IPS DF 4.7 (cell line): ENCODE results near the gene XIAP.
"Not testable (repeated sequence)": the region's sequence is repeated elsewhere in the genome, so short reads cannot be mapped to it uniquely, and the experiment has no call there.

ENCODE experiments used
- DNase-seq: peaks from one replicate; pipeline ENCODE4 v3.0.0-alpha.2; 2013; ENCODE audit warnings: low spot score; ENCODE audit errors: extremely low read depth

Gene XIAP

DNA sequence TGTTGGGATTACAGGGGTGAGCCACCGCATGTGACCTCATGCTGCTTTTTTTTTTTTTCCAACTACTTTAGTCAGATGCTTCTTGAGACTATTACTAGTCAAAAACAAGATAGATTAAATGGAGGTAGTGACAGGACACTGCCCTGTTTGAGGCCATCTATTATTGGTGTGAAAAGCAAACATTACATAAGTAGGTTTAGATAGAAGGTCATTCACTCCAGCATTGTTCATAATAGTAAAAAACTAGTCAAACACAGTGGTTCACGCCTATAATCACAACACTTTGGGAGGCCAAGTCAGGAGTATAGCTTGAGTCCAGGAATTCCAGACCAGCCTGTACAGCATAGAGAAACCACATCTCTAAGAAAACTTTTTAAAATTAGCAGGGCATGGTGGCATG lies 16.3 kb downstream of the XIAP start:
- DNase-seq, result no peak

DNA sequence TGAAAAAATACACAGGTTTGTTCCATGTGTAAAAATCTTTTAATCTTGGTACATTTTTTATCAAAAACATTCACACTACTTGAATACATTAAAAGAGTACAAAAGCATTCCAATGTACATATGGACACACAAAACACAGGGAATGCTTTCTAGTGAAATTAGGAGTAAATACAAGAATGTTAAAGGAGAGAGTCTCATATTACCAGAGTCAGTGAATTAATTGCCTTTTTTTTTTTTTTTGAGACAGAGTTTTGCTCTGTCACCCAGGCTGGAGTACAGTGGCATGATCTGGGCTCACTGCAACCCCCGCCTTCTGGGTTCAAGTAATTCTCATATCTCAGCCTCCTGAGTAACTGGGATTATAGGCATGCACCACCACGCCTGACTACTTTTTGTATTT lies 17.0 kb downstream of the XIAP start:
- no peak for DNase-seq

DNA sequence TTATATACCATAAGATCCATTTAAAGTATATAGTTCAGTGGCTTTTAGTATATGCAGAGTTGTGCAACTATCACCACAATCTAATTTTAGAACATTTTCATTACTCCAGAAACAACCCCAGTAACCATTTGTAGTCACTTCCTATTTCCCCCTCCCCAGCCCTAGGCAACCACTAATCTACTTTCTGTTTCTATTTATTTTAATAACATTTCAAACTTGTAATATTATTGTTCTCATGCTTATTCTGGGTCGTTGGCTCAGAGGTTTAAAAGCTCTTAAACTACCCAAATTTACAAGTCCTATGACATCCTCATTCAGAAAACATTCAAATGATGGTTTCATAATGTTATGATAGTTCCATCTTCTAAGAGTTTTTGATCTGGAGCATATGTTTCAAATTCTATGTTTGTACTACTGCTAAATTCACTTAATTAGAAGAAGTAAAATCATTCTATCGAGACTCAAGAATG lies 18.4 kb downstream of the XIAP start:
- no peak for DNase-seq

DNA sequence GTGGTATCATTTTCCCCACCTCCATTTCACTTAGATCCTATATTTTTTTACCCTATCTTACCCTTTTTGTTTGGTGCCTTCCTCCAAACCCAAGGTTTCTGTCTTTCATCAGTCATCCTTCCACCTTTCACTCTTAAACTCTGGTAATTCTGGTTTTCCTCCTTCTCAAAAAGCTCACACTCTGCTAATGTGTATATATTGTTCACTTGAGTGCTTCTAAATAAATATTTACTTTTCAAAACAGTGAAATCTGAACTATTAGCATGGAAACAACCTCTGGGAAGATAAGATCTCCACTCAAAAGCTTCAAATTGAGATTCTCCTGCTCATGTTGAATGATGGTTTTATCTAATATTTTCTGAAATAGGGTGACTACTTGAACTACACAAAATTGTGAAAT lies 21.5 kb downstream of the XIAP start:
- no peak for DNase-seq

DNA sequence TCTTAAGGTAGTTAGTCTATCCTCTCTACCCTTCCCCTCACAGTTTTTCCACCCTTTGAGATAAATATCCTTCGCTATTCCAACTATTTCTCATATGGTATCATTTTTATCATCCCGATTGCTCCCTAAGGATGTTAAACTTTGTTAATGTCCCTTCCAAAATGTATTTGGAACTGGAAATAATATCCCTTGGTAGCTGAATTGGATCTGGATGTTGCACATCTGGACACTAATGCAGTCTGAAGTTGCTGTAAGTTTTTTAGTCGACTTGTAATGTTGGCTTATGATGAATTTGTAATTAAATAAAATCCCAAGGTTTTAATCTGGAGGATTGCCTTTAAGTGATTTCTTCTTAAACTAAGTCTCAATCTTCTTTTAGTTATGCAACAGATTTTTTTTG lies 22.5 kb downstream of the XIAP start:
- DNase-seq, result no peak

DNA sequence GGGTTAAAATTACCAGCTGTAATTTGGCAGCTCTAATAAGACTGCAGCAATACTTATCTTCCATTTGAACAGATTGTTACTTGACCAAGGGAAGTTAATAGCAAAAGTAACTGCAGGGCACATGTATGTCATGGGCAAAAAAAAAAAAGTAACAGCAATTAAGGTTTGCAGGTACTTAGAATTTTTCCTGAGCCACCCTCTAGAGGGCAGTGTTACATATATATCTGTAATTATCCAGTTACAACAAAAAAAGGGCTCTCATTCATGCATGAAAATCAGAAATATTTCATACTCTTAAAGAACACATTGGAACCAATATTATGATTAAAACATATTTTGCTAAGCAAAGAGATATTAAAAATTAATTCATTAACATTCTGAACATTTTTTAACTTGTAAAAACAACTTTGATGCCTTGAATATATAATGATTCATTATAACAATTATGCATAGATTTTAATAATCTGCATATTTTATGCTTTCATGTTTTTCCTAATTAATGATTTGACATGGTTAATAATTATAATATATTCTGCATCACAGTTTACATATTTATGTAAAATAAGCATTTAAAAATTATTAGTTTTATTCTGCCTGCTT lies 25.1 kb downstream of the XIAP start:
- DNase-seq, result no peak

DNA sequence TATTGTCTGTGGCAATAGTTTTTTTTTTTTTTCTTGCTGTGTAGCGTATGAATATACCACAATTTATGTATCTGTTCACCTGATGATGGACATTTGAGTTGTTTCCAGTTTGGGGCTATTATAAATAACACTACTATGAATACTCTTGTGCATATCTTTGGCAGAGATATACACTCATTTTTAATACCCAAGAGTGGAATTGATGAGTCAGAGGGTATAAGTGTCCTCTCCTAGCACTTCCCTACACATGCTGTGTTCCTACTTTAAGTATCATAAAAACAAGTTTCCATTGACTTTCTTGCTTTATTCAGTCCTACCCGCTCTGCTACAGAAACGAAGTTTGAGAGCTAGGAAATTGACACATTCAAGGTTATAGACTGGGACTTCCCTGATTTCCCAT lies 39.8 kb downstream of the XIAP start:
- no peak for DNase-seq

DNA sequence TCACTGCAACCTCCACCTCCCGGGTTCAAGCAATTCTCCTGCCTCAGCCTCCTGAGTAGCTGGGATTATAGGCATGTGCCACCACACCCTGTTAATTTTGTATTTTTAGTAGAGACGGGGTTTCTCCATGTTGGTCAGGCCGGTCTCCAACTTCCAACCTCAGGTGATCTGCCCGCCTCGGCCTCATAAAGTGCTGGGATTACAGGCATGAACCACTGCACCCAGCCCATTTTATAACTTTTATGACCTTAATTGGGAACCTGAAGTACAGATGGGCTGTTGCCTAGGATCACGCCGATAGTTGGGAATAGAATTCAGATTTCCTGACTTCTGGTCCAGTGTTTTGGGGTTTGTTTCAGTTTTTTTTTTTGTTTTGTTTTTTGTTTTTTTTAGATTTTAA lies 43.4 kb downstream of the XIAP start:
- DNase-seq, result not testable (repeated sequence)

DNA sequence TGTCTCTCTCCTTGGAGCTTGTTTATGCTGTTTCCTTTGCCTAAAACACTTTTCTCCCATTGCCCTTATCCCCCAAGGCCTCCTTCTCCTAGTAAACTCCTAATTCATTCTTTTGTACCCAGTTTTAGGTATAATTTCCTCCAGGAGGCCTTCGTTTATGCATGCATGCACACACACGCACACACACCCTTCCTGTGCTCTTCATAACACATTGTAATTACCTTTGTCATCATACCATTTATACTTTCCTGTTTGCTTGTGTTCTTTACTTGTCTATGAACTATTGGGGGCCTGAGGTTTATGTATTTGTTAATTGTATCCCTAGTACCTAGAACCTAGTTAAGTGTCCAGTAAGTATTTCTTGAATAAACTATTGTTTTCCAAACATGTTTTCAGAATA lies 45.5 kb downstream of the XIAP start:
- DNase-seq, result no peak

DNA sequence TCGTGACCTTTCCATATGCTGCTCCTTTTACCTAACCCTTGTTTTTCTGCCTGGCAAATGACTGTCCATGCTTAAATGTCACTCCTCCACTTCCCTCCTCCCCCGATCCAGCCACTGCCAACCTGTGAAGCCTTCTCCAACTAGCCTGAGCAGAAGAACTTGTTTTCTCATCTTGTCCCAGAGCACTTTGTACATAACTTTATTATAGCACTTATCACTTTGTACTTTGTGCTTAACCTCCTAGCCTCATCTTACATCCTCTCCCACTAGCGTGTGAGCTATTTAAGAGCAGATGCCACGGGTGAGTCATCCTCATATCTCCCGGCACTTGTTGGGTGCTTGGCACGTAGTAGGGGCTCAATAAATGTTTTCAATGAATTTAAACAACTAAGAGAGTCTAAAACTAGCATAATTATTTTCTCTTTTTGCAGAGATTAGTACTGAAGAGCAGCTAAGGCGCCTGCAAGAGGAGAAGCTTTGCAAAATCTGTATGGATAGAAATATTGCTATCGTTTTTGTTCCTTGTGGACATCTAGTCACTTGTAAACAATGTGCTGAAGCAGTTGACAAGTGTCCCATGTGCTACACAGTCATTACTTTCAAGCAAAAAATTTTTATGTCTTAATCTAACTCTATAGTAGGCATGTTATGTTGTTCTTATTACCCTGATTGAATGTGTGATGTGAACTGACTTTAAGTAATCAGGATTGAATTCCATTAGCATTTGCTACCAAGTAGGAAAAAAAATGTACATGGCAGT lies 46.9 kb downstream of the XIAP start:
- no peak for DNase-seq

DNA sequence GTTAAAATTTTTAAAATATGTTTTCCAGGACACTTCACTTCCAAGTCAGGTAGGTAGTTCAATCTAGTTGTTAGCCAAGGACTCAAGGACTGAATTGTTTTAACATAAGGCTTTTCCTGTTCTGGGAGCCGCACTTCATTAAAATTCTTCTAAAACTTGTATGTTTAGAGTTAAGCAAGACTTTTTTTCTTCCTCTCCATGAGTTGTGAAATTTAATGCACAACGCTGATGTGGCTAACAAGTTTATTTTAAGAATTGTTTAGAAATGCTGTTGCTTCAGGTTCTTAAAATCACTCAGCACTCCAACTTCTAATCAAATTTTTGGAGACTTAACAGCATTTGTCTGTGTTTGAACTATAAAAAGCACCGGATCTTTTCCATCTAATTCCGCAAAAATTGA lies 49.7 kb downstream of the XIAP start:
- no peak for DNase-seq

DNA sequence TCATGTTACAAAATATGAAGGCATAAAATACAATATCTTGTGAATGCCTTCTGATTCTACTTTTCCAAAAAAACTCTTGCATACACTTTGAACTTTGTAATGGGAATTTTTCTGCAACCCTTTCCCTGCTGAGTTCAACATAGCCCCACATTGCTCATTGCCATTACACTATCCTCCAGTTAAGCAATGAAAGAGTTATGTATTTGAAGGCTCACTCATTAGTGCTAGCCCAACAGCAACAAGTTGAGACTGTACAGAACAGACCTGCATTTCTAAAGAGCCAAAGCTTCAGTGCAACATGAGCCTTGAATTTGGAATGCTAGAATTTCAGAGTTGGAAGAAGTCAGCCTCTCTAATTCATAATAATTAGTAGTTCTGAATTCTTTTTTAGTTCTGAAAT lies 57.2 kb downstream of the XIAP start:
- DNase-seq, result no peak

DNA sequence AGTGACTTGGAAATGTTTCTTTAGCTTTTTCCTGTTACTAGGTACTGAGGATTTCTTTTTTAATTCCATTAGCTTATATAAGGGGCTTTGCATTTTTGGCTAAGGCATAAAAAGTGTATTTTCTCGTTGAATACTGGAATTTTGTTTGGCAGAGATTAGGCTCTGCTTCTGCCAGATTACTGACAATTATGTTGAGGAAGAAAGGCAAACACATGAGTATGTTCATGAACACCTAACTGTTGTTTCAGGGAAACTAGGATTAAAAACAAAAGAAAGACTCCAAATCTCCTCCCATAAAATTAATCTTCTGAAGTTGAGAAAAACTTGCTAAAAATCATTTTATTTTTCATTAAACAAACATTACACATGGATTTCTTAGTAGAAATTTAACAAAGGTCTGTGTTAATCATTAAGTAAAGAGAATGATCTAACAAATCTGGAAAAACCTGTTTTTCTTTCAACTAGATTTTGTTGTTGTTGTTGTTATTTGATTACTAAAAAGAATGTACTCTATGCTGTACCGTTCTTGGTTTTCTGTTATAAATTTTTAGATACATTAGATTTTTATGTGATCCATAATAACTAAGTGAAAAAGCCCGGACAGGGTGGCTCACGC lies 58.4 kb downstream of the XIAP start:
- no peak for DNase-seq

DNA sequence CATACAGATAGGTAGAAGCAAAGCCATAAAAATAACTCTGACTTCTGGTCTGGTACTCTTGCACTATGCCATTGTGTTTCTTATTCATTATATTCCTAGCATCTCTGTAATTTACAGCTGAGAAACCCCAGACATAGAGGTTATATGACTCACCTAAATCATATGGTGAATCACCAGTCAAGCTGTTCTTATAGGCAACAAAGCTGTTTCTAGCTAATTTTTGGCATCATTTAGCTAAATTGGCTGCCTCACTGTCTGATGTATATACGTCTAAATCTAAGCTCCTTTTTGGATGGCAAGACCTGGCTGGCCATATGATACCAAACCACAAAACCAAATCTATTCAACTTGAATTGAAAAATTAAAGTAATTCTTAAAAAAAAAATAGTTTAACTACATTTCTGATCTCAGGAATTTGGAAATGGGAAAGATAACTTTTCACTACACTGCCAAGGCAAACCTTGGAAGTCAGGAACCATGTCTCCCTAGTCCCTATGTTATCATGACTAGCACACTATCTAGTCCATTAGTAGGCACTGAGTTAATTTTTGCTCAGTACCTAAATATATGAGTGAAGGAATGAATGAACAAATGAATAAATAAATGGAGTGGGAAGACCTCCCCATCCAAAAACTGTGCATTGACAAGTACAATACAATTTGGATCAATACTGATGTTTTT lies 60.4 kb downstream of the XIAP start:
- DNase-seq, result no peak

DNA sequence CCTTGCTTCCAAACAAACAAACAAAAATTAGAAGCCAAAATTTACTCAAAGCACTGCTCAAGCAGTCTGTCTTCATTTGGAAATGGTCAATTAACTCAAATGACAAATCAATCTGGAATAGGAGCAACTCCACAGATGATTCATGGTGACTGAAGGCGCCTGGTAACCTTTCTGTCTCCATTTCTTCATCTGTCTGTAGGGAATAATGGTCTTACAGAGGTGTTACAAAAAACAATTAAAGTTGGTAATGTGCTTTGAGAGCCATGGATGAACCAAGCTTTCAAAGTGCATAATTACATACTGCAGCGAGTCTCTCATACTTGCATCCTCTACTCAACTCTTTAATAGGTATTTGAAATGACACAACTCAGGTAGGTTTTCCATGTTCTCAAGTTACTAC lies 63.4 kb downstream of the XIAP start:
- DNase-seq, result no peak

DNA sequence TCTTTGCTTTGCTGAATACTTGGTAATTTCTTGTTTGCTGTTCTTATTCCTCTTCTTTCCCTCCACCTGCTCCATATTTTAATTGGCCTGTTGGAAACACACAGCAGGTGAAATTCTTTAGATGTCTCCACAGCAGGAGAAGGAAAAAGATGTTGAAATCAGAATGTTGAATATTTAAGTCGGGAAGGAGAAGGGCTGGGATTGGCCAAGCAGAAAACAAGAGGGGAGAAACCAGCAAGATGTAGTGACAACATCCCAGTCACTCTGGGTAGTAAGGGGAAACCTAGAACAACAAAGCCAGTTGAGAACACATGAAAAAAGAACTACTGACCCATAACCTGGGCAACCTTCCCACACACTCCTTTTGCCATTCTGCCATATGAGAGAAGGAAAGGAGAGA lies 64.3 kb downstream of the XIAP start:
- peak; percentile 62 for DNase-seq

DNA sequence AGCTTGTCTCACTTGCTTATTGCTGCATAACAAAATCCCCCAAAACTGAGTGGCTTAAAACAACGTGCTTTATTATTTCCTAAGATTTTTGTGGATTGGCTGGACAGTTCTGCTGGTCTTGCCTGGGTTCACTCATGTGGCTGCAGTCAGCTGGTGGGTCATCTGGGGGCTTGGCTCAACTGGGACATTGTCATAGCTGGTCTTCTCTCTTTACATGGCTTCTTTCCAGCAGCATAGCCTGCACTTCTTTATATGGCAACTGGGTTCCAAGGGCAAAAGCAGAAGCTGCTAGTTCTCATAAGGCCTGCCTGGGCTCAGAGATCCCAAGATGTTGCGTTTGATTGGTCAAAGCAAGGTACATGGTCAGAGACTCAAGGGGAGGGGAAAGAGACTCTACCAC lies 68.0 kb downstream of the XIAP start:
- DNase-seq, result no peak

DNA sequence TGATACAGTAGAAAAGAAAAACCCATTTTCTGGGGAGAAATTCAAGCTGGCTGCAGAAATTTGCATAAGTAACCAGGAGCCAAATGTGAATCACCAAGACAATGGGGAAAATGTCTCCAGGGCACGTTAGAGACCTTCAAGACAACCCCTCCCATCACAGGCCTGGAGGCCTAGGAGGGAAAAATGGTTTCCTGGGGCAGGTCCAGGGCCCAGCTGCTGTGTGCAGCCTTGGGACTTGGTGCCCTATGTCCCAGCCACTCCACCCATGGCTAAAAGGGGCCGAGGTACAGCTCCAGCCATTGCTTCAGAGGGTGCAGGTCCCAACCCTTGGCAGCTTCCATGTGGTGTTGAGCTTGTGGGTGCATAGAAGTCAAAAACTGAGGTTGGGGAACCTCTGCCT lies 72.2 kb downstream of the XIAP start:
- DNase-seq, result not testable (repeated sequence)

DNA sequence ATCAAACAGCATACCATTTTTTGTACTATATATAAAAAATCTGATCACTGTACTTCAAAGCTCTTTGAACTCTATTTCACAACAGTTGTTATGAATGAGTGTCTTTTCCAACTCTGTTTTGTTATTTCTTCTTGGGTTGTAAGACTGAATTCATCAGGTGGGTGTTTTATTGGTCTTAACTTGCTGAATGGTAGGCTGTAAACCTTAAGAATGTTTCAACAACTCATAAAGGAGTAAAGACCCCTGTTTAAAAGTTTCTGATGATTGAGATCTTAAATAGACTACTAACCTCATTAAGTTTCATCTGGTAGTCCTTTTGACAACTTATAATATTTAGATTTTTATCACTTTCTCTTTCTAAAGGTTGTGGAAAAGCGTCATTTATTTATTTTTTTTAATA lies 83.2 kb downstream of the XIAP start:
- DNase-seq, result no peak

DNA sequence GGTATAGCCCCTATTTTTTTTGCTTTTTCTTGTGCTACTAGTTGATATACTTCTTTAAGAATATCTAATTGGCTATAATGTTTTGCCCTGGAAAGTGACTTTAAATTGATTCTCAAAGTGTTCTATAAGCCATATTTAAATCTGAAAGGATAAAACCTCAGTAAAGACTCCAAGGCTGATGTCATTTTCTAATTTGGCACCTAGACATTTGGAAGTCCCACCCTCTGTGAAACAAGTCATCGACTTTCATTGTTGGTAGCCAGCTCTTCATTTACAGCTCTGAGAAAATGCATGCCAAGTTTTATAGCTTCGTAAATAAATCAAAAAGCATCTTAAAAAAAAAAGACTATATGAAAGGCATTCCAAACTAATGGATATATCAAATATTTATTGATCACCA lies 83.6 kb downstream of the XIAP start:
- no peak for DNase-seq

DNA sequence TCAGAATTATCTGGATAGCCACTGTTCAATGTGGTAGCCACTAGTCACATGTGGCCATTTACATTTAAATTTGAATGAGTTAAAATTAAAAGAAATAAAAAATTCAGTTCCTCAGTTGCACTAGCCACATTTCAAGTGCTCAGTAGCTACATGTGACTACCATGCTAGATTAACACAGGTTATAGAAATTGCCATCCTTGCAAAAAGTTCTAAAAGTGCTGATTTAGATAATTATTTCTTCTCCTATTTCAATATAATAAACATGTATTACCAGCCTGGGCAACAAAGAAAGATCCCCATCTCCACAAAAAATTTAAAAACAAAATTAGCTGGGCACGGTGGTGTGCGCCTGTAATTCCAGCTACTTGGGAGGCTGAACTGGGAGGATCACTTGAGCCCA lies 90.0 kb downstream of the XIAP start:
- no peak for DNase-seq
